ENCODE results near the gene SYCE1. TPM values are rescaled to one million over a fixed set of nuclear protein-coding genes. Genes with fewer than 3 reads are reported as not detected.

Gene SYCE1
- total and polyA plus RNA-seq, 9 donors = 0.40 to 8.1 (median 2.5) TPM; not detected in 1

GRCh38 chr10:133530506-133530905, 34.9 kb downstream of the SYCE1 start:
- Histone ChIP-seq H3K27me3 (peaks cover 4% of the 10 kb centered on the region), H3K36me3 (no peaks in the 10 kb centered on the region), H3K9me3 (no peaks in the 10 kb centered on the region), H3K4me1 (ENCODE audit: insufficient read depth) (peaks cover 3% of the 10 kb centered on the region), H3K4me3 (no peak overlapping the region), H3K27ac (no peak overlapping the region)
- no peak for DNase-seq
- intact Hi-C loops (cut with DNase I) = no loop called here
- TF ChIP-seq POLR2A (IDR thresholded peaks at IDR 0.05) (no peak), EP300 (IDR thresholded peaks at IDR 0.05) (no peak), CTCF (IDR thresholded peaks at IDR 0.05) (no peak)
- WGBS, 3 donors = 58 to 71% (median 68%) methylated on average over 9 of the region's 9 CpGs

- intact Hi-C loops (cut with DNase I) = no loop called here
- TF ChIP-seq POLR2A (IDR thresholded peaks at IDR 0.05) = no peak
- TF ChIP-seq CTCF (IDR thresholded peaks at IDR 0.05) = no peak
- no peak for TF ChIP-seq EP300 (IDR thresholded peaks at IDR 0.05)
- DNase-seq = no peak
- 13 to 47% (median 17%) methylated on average over 26 of the region's 26 CpGs for WGBS, 3 donors
- Histone ChIP-seq H3K4me3 (no peak overlapping the region), H3K9me3 (no peaks in the 10 kb centered on the region), H3K4me1 (ENCODE audit: insufficient read depth) (peaks cover 3% of the 10 kb centered on the region), H3K27ac (no peak overlapping the region), H3K27me3 (peaks cover 4% of the 10 kb centered on the region), H3K36me3 (no peaks in the 10 kb centered on the region)
Observed at GRCh38 chr10:133529576-133529946, 35.8 kb downstream of the SYCE1 start.

- Histone ChIP-seq H3K36me3 (no peaks in the 10 kb centered on the region), H3K27ac (no peak overlapping the region), H3K4me1 (ENCODE audit: insufficient read depth) (peaks cover 3% of the 10 kb centered on the region), H3K27me3 (peaks cover 4% of the 10 kb centered on the region), H3K4me3 (no peak overlapping the region), H3K9me3 (no peaks in the 10 kb centered on the region)
- 3 to 25% (median 9%) methylated on average over 33 to 37 of the region's 37 CpGs for WGBS, 3 donors
- DNase-seq = peak in 1 of 5 donors; percentile 44
- intact Hi-C loops (cut with DNase I) = no loop called here
- no peak for TF ChIP-seq EP300 (IDR thresholded peaks at IDR 0.05)
- no peak for TF ChIP-seq POLR2A (IDR thresholded peaks at IDR 0.05)
- TF ChIP-seq CTCF (IDR thresholded peaks at IDR 0.05) = no peak
Observed at GRCh38 chr10:133528845-133529575, 36.4 kb downstream of the SYCE1 start.

GRCh38 chr10:133528296-133528844, 37.0 kb downstream of the SYCE1 start:
- no peak overlapping the region for H3K4me3 ChIP-seq
- intact Hi-C loops (cut with DNase I) = no loop called here
- no peak for DNase-seq
- H3K9me3 ChIP-seq = peaks cover 0 to 4% of the 10 kb centered on the region in 2 donors
- WGBS, 3 donors = 6 to 32% (median 10%) methylated on average over 46 to 50 of the region's 50 CpGs
- H3K27ac ChIP-seq = no peak overlapping the region
- no peaks in the 10 kb centered on the region for H3K36me3 ChIP-seq
- TF ChIP-seq POLR2A (IDR thresholded peaks at IDR 0.05) = no peak
- peaks cover 3% of the 10 kb centered on the region for H3K4me1 ChIP-seq (ENCODE audit: insufficient read depth)
- peaks cover 4% of the 10 kb centered on the region for H3K27me3 ChIP-seq

- Histone ChIP-seq H3K9me3 (peaks cover 0 to 4% of the 10 kb centered on the region in 2 donors), H3K4me3 (no peak overlapping the region), H3K27ac (no peak overlapping the region), H3K36me3 (no peaks in the 10 kb centered on the region), H3K27me3 (peaks cover 4% of the 10 kb centered on the region), H3K4me1 (ENCODE audit: insufficient read depth) (peaks cover 3% of the 10 kb centered on the region)
- intact Hi-C loops (cut with DNase I) = no loop called here
- 13 to 38% (median 14%) methylated on average over 51 of the region's 51 CpGs for WGBS, 3 donors
- no peak for DNase-seq
- TF ChIP-seq POLR2A (IDR thresholded peaks at IDR 0.05) (no peak), CTCF (IDR thresholded peaks at IDR 0.05) (no peak), EP300 (IDR thresholded peaks at IDR 0.05) (no peak)
Observed at GRCh38 chr10:133527771-133528271, 37.6 kb downstream of the SYCE1 start.

All from ovary (tissue), 9 donors.